HG02885 (cell line): ENCODE data around the gene NRDC.
A peak's percentile ranks its signal among the peaks of the same experiment; 100 is the strongest.

Experiments used
- ATAC-seq: cut with Tn5 transposase; IDR thresholded peaks from one replicate; pipeline ENCODE4 v1.9.1; 2021; ENCODE audit warnings: mild to moderate bottlenecking; ENCODE audit not compliant: unreplicated experiment, poor library complexity

The NRDC gene

DNA sequence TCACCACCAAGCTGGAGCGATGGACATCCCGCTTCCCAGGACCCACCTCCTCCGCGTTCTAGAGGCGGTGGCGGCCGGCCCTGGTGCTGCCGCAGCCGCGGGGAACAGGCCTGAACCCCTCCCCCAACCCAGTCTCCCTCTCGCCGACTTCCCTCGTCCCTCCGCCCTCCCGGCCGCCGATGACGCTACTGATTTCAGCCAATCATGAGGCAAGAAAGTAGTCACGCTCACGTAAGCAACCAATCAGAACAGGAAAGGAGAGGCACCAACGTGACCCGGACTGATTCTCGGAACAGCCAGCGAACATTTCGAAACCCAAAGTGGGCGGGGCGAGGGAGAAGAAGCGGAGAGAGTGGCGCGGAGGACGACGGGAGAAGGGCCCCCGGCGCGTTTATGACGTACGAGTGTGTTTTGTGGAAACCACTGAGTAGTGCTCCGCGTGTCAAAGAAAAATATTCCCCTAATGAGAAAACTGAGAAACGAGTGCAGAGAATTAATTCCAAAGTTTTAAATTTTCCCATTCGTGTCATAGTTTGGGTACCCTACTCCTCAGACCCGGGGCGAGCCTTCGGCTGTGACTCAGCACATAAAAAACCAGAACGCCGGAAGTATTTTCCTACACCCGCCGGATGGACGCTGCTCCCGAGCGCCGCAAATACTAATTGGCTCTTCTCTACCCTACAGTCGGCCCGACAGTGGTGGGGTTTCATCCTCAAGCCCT is at the start of gene NRDC:
TSS of gene NRDC (minus strand) at position 112 of the 721 bp plus-strand sequence. CDS start 112 bp downstream, outside the sequence.
- peak; percentile 96 for ATAC-seq

GRCh38 chr1:51927029-51927428 is 48.5 kb upstream of the NRDC start:
- no peak for ATAC-seq

- ATAC-seq: no peak
These were observed 47.8 kb upstream of the NRDC start for GRCh38 chr1:51926171-51926812.

GRCh38 chr1:51924455-51924854 is 45.9 kb upstream of the NRDC start:
- no peak for ATAC-seq

GRCh38 chr1:51922040-51922439 is 43.5 kb upstream of the NRDC start:
- no peak for ATAC-seq

DNA sequence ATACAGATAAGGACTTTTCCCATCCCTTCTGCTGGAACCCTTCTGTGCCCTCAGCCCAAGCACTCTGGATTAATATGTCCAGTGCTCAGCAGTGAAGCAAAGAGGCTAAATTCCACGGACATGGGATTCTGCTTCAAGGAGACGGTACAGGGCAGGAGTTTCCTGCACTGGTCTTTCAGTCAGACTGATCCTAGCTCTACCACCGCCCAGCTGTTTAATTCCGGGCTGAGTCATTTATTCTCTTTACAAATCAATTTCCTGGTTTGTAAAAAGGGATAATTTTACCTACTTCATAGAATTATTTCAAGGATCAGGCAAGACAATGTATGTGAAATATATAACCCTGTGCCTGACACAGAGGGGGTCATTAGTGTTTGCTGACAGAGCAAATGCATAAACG is 41.6 kb upstream of the NRDC start:
- no peak for ATAC-seq

DNA sequence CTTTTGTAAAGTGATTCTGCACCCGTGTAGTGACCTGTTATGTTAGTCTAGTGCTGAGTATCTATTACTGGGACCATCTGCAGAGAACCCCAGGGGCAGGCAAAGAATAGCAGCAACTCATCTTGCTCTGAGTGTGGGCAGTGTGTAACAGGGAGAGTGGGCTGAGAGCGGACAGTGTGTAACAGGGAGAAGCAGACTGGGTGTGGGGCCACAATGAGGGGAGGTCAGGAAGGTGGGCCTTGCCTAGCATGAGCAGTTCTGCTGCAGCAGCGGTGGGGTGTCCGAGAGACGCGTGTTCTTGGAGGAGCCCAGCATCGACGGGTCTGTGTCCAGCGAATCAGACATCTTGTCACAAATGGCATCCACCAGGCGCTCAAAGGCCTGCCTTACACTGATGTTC is 41.2 kb upstream of the NRDC start:
- no peak for ATAC-seq

DNA sequence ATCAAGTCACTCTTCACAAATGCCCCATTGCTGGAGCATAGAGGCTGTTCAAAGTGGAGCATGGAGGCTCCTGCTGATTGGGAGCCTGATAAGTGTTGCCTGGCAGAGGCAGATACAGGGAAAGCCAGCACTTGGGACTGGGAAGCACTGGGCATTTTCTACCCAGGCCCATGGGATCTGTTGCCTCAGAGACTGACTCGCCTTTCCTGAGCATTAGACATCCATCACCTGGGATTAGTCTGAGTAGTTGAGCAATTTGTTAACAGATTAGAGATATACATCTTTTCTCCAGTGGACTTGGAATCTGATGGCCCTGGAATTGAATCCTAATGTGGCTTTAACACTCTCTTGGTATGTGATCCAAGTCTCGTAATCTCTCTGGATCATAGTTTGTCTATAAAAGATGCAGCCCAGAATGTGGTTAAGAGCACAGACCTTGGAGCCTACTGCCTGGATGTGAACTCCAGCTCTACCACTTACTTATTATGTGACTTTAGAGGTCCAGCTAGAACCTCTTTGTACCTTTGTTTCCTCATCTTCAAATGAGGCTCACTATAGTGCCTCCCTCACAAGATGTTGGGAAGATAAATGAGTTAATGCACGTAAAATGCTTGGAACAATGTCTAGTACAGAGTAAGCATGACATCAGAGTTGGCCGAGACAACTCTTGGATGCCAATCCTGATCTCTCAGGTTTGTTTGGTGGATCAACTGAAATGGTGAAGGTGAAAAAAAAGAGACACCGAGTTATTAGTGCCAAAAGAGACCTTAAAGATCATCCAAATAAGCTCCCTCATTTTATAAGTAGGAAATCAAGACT is 38.3 kb upstream of the NRDC start:
- ATAC-seq: no peak

DNA sequence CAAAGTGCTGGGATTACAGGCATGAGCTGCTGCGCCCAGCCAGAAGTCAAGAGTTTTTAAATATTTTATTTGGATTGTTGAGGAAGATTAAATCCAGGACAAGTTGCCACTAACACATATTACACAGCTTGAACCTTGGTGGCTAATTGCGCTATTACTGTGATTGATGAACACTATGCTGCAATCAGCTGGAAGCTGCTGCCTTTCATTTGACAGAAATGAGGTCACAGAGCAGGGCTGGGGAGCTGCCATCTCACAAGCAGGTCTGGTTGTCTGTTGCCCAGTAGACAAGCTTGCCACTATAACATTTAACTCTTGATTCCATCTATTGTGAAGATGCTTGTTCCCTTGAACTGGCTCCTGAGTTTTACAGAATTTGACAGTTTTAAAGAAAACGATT is 37.4 kb upstream of the NRDC start:
- ATAC-seq: no peak

DNA sequence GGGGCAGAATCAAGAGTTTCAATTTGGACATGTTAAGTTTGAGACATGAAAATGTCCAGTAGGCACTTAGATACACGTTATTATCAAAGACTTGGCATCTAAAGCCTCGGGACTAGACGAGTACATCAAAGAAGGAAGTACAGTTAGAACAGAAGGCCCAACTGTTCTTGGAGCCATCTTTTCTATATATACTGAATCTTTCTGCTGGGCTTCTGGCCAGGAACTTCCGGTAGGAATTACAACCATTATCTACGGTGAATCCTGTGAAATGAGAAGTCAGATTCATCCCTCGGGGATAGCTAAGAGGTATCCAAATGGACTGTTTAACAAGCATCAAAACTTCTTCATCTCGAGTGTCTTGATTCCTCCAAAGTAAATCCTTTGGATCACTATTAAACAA is 34.4 kb upstream of the NRDC start:
- ATAC-seq: no peak

- ATAC-seq: no peak
These were observed 31.9 kb upstream of the NRDC start for GRCh38 chr1:51910221-51911000.

- no peak for ATAC-seq
These were observed 30.0 kb upstream of the NRDC start for GRCh38 chr1:51908499-51908898.

- ATAC-seq: no peak
These were observed 28.7 kb upstream of the NRDC start for GRCh38 chr1:51907079-51907702.

- no peak for ATAC-seq
These were observed 28.0 kb upstream of the NRDC start for GRCh38 chr1:51906306-51907078.

GRCh38 chr1:51902456-51902855 is 23.9 kb upstream of the NRDC start:
- ATAC-seq: no peak

GRCh38 chr1:51901151-51901550 is 22.6 kb upstream of the NRDC start:
- no peak for ATAC-seq

DNA sequence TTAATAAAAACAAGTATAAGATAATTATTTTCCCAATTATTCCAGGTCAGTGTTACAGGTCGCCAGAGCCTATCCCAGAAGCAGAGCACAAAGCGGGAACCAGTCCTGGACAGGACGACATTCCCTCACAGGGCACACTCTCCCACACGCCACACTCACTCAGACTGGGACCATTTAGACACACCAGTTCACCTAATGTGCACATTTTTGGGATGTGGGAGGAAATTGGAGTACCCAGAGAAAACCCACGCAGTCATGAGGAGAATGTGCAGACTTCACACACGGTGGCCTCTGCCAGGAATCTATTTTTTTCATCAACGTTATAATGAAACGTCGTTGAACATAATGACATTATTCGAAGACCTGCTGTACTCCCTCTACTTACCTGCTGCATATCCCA is 20.5 kb upstream of the NRDC start:
- no peak for ATAC-seq

GRCh38 chr1:51898090-51898734 is 19.7 kb upstream of the NRDC start:
- ATAC-seq: no peak

GRCh38 chr1:51897699-51898031 is 19.1 kb upstream of the NRDC start:
- ATAC-seq: no peak
